ENCODE results near the gene TMEM170A.
"Not testable (repeated sequence)": the region's sequence is repeated elsewhere in the genome, so short reads cannot be mapped to it uniquely, and the experiment has no call there.

TMEM170A gene

DNA sequence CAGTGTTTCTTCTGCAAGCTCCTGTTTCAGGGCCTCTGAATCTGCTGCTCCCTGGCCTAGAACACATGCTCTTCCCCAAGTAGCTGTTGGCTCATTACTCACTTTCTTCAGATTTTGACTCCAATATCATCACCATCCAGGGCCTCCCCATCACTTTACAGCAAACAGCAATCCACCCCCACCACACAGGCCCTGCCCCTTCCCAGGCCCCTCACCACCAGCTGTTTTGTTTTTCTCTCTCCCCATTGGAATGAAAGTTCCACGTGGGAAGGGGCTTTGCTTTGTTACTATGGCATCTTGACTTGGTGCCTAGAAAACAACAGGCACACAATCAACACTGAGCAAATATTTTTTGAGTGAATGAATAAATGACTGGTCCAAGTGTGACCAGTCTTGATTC lies 4.0 kb downstream of the TMEM170A start:
- no peak overlapping the region for H3K9ac ChIP-seq (ENCODE audit: low read depth, low read length)
- no peaks in the 10 kb centered on the region for H3K36me3 ChIP-seq (ENCODE audit: control insufficient read depth, insufficient read depth, low read length)
- peaks cover 18% of the 10 kb centered on the region for H3K4me1 ChIP-seq (ENCODE audit: control insufficient read depth, insufficient read depth, low read length)
- no peaks in the 10 kb centered on the region for H3K27me3 ChIP-seq (ENCODE audit: control insufficient read depth, insufficient read depth, low read length)
- H3K9me3 ChIP-seq (ENCODE audit: control insufficient read depth, insufficient read depth, low read length): no peaks in the 10 kb centered on the region
- no peak overlapping the region for H3K4me3 ChIP-seq (ENCODE audit: low read depth, low read length)

DNA sequence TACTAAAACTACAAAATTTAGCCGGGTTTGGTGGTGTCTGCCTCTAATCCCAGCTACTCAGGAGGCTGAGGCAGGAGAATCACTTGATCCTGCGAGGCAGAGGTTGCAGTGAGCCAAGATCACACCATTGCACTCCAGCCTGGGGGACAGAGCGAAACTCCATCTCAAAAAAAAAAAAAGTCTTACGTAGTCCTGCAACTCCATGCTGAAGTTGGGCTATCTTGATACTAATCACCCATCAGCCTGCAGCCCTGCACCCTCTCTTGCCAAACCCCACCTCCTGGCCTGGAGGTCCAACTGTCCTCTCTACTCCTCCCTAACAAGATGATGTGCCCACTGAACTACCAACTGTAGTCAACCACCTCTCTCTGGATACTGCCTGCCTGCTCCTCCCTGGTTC lies 4.8 kb downstream of the TMEM170A start:
- peaks cover 18% of the 10 kb centered on the region for H3K4me1 ChIP-seq (ENCODE audit: control insufficient read depth, insufficient read depth, low read length)
- no peaks in the 10 kb centered on the region for H3K36me3 ChIP-seq (ENCODE audit: control insufficient read depth, insufficient read depth, low read length)
- H3K4me3 ChIP-seq (ENCODE audit: low read depth, low read length): no peak overlapping the region
- H3K27me3 ChIP-seq (ENCODE audit: control insufficient read depth, insufficient read depth, low read length): no peaks in the 10 kb centered on the region
- H3K9me3 ChIP-seq (ENCODE audit: control insufficient read depth, insufficient read depth, low read length): no peaks in the 10 kb centered on the region
- H3K9ac ChIP-seq (ENCODE audit: low read depth, low read length): no peak overlapping the region

DNA sequence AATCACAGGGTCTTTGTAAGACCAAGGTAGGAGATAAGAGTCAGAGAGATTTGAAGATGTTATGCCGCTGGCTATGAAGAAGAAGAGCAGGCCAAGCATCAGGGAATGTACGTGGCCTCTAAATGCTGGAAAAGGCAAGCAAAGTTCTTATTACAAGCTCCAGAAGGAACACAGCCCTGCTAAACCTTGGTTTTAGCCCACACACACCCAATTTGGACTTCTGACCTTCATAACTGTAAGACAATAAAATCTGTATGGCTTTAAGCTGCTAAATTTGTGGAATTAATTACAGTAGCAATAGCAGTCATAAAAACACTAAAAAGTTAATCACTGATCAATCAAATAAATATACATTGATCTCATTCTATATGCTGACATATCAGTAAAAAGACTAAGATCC lies 6.0 kb downstream of the TMEM170A start:
- Histone ChIP-seq H3K27me3 (ENCODE audit: control insufficient read depth, insufficient read depth, low read length) (no peaks in the 10 kb centered on the region), H3K4me1 (ENCODE audit: control insufficient read depth, insufficient read depth, low read length) (peaks cover 18% of the 10 kb centered on the region), H3K36me3 (ENCODE audit: control insufficient read depth, insufficient read depth, low read length) (no peaks in the 10 kb centered on the region)

DNA sequence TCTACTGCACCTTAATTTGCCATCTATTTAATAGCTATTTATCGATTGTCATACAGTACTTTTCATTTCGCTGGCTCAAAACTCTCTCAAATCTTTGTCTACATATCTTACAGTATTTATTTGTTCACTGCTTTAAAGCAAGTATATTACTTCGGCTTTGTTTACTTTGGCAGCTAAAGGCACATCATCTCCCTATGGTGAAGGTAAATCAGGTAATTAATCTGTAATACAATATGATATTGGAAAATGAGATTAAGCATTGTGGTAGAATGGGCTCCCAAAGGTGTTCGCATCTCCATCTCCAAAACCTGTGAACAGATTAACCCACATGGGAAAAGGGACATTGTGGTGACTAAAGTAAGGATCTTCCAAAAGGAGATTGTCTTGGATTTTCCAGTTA lies 6.5 kb downstream of the TMEM170A start:
- no peak overlapping the region for H3K9ac ChIP-seq (ENCODE audit: low read depth, low read length)
- H3K27me3 ChIP-seq (ENCODE audit: control insufficient read depth, insufficient read depth, low read length): no peaks in the 10 kb centered on the region
- no peak overlapping the region for H3K4me3 ChIP-seq (ENCODE audit: low read depth, low read length)
- H3K36me3 ChIP-seq (ENCODE audit: control insufficient read depth, insufficient read depth, low read length): no peaks in the 10 kb centered on the region
- peaks cover 18% of the 10 kb centered on the region for H3K4me1 ChIP-seq (ENCODE audit: control insufficient read depth, insufficient read depth, low read length)
- no peaks in the 10 kb centered on the region for H3K9me3 ChIP-seq (ENCODE audit: control insufficient read depth, insufficient read depth, low read length)

More for the DNA sequence above, 6.0 kb downstream of the TMEM170A start:
- no peaks in the 10 kb centered on the region for H3K9me3 ChIP-seq (ENCODE audit: control insufficient read depth, insufficient read depth, low read length)
- H3K9ac ChIP-seq (ENCODE audit: low read depth, low read length): no peak overlapping the region
- no peak overlapping the region for H3K4me3 ChIP-seq (ENCODE audit: low read depth, low read length)

DNA sequence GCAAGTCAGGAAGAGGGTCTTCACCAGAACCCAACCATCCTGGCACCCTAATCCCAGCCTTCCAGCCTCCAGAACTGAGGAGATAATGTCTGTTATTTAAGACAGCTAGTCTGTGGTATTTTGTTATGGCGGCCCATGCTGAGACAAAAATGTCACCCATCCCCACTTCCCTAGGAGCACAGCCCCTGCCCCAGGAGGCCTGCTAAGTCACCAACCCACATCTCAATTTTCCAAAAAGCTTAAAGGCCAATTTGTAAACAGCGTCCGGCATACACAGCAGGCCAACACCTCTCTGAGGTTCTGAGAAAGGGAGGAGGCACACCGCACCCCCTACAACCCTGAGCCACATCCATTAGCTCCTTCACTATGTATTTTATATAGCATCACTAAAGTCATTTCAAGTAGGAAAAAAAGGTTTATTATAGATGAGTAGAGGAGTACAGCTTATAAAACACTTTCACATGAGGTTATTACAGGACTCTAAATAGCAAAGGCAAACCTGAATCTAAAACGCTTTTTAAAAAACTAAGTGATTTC lies 6.9 kb downstream of the TMEM170A start:
- peaks cover 18% of the 10 kb centered on the region for H3K4me1 ChIP-seq (ENCODE audit: control insufficient read depth, insufficient read depth, low read length)
- H3K9me3 ChIP-seq (ENCODE audit: control insufficient read depth, insufficient read depth, low read length): no peaks in the 10 kb centered on the region
- no peaks in the 10 kb centered on the region for H3K27me3 ChIP-seq (ENCODE audit: control insufficient read depth, insufficient read depth, low read length)
- no peaks in the 10 kb centered on the region for H3K36me3 ChIP-seq (ENCODE audit: control insufficient read depth, insufficient read depth, low read length)
- no peak overlapping the region for H3K4me3 ChIP-seq (ENCODE audit: low read depth, low read length)
- H3K9ac ChIP-seq (ENCODE audit: low read depth, low read length): no peak overlapping the region

DNA sequence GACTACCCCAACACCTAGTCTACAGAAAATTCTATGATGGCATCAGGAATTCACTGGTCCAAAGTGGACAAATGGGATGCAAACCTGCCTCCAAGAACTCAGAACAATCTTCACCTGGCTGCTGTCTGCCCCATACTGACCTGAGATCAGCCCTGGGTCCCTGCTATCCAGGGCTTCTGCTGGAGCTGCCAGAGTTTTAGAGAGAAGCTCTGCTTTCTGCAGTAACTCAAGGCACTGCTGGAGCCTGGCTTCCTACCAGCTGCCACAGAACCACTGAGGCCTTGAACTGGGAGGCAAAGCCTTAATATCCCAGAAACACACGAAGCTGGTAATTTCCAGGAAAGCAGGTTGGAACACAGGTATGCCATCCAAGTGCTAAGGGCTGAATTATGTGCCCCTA lies 7.5 kb downstream of the TMEM170A start:
- H3K4me3 ChIP-seq (ENCODE audit: low read depth, low read length): no peak overlapping the region
- no peaks in the 10 kb centered on the region for H3K36me3 ChIP-seq (ENCODE audit: control insufficient read depth, insufficient read depth, low read length)
- H3K9me3 ChIP-seq (ENCODE audit: control insufficient read depth, insufficient read depth, low read length): no peaks in the 10 kb centered on the region
- H3K9ac ChIP-seq (ENCODE audit: low read depth, low read length): no peak overlapping the region
- no peaks in the 10 kb centered on the region for H3K27me3 ChIP-seq (ENCODE audit: control insufficient read depth, insufficient read depth, low read length)
- H3K4me1 ChIP-seq (ENCODE audit: control insufficient read depth, insufficient read depth, low read length): peaks cover 18% of the 10 kb centered on the region

DNA sequence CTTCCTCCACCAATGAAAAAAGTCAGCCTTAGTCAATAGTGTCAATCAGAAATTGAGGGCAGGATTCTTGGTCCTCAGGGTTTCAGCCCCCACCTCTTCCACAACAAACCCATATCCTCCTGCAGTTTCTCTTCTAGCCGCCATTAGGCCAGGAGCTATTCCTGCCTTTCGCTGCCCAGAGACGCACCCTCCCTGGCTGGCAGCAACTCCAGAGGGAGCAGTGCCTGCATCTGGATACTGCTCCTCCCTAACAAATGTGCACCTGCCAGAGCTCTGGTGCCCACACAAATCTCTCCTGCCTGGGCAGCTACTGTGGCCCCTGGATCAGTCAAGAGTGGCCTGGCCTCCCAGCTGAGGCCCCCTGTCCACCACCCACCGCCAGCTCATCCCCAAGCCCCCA lies 8.0 kb downstream of the TMEM170A start:
- H3K9ac ChIP-seq (ENCODE audit: low read depth, low read length); H3K9me3 ChIP-seq (ENCODE audit: control insufficient read depth, insufficient read depth, low read length); H3K4me3 ChIP-seq (ENCODE audit: low read depth, low read length); H3K27me3 ChIP-seq (ENCODE audit: control insufficient read depth, insufficient read depth, low read length); H3K36me3 ChIP-seq (ENCODE audit: control insufficient read depth, insufficient read depth, low read length): not testable (repeated sequence)
- peaks cover 18% of the 10 kb centered on the region for H3K4me1 ChIP-seq (ENCODE audit: control insufficient read depth, insufficient read depth, low read length)

DNA sequence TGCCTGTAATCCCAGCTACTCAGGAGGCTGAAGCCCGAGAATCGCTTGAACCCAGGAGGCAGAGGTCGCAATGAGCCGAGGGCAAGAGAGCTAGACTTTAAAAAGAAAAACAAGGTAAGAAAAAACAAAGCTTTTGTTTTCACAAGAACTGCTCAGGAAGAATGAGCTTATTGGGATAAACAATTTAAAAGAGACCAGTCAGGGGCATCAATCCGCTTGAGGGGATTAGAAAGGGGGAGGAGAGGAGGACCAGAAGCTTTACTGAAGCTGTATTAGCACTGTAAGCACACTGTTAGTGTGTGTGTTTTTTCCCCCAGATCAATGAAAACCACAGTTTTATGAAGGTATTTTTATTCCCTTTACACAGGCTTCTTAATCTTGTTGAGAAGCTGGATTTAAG lies 8.8 kb downstream of the TMEM170A start:
- no peak overlapping the region for H3K4me3 ChIP-seq (ENCODE audit: low read depth, low read length)
- no peaks in the 10 kb centered on the region for H3K36me3 ChIP-seq (ENCODE audit: control insufficient read depth, insufficient read depth, low read length)
- H3K4me1 ChIP-seq (ENCODE audit: control insufficient read depth, insufficient read depth, low read length): peaks cover 16% of the 10 kb centered on the region
- H3K27me3 ChIP-seq (ENCODE audit: control insufficient read depth, insufficient read depth, low read length): no peaks in the 10 kb centered on the region
- H3K9ac ChIP-seq (ENCODE audit: low read depth, low read length): no peak overlapping the region
- no peaks in the 10 kb centered on the region for H3K9me3 ChIP-seq (ENCODE audit: control insufficient read depth, insufficient read depth, low read length)

DNA sequence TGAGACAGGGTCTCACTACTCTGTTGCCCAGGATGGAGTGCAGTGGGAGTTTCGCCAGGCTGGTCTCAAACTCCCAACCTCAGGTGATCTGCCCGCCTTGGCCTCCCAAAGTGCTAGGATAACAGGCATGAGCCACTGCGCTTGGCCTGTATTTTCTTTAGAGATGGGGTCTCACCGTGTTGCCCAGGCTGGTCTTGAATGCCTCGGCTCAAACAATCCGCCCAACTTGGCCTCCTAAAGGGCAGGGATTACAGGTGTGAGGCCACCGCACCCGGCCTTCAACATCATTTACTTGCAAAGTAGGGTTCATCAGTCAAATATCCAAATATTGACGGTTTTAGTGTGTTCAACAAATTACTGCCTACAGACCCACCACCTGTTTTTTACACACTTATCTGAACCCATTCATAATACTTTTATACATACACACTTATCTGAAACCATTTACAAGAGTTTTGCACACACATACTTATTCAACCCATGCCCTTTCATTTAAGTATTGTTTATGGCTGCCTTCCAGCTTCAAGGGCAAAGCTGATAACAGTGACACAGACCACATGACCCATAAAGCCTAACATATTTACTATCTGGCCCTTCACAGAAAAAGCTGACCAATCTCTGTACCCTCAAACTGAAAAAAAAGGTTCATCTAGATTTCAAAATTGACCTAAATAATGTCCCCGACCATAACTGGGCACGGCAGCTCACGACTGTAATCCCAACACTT lies 11.9 kb downstream of the TMEM170A start:
- peaks cover 12% of the 10 kb centered on the region for H3K4me1 ChIP-seq (ENCODE audit: control insufficient read depth, insufficient read depth, low read length)
- H3K9ac ChIP-seq (ENCODE audit: low read depth, low read length): no peak overlapping the region
- H3K4me3 ChIP-seq (ENCODE audit: low read depth, low read length): no peak overlapping the region
- H3K36me3 ChIP-seq (ENCODE audit: control insufficient read depth, insufficient read depth, low read length): no peaks in the 10 kb centered on the region
- no peaks in the 10 kb centered on the region for H3K27me3 ChIP-seq (ENCODE audit: control insufficient read depth, insufficient read depth, low read length)
- no peaks in the 10 kb centered on the region for H3K9me3 ChIP-seq (ENCODE audit: control insufficient read depth, insufficient read depth, low read length)

DNA sequence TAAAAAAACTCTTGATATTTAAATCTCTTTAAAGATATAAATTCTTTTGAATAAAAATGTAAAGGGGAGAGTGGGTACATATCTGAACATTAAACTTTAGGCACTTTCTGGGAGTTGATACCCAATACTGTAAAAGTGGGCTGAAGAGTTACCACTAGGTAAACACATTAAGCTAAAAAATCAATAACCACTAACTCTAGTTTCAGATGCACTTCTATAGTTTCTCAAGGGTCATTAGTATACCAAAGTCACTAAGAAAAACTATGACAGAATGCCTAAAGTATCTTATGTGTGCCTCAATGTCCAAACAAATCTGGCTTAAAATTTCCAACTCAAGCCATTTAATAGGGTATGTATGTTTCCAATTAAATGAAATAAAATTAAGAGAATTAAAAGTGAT lies 18.1 kb downstream of the TMEM170A start:
- Histone ChIP-seq H3K27me3 (ENCODE audit: control insufficient read depth, insufficient read depth, low read length) (no peaks in the 10 kb centered on the region), H3K4me1 (ENCODE audit: control insufficient read depth, insufficient read depth, low read length) (no peaks in the 10 kb centered on the region), H3K36me3 (ENCODE audit: control insufficient read depth, insufficient read depth, low read length) (no peaks in the 10 kb centered on the region), H3K9ac (ENCODE audit: low read depth, low read length) (no peak overlapping the region), H3K9me3 (ENCODE audit: control insufficient read depth, insufficient read depth, low read length) (no peaks in the 10 kb centered on the region), H3K4me3 (ENCODE audit: low read depth, low read length) (no peak overlapping the region)

DNA sequence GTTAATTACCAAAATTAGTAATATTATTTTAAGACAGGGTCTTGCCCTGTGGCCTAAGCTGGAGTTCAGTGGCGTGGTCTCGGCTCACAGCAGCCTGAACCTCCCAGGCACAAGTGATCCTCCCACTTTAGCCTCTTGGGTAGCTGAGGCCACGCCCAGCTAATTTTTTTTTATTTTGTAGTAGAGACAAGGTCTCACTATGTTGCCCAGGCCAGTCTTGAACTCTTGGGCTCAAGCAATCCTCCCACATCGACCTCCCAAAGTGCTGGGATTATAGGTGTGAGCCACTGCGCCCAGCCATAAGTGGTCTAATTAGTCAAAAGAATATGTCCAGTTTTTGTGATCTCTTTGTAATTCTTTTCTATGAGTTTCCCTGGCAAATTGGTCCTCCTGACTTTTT lies 19.2 kb downstream of the TMEM170A start:
- Histone ChIP-seq H3K4me1 (ENCODE audit: control insufficient read depth, insufficient read depth, low read length) (no peaks in the 10 kb centered on the region), H3K36me3 (ENCODE audit: control insufficient read depth, insufficient read depth, low read length) (no peaks in the 10 kb centered on the region), H3K27me3 (ENCODE audit: control insufficient read depth, insufficient read depth, low read length) (no peaks in the 10 kb centered on the region)

DNA sequence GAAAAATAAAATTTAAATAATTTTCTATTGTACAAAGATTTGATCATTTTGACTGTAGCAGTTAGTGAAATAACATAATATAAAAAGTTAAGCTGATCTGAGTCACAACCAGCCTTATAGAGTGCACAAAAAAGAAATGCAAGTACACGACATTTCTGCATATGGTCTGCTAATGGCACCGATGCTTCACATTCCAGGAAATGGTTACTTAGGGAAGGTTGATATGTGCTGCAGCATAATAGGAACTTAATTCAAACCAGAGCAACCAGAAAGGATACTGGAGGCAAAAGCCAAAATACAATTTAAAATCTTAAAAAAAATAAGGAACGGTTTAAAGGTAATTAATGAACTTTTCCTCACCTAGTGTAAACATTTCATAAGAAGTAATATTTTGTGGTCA lies 21.2 kb downstream of the TMEM170A start:
- H3K9me3 ChIP-seq (ENCODE audit: control insufficient read depth, insufficient read depth, low read length): no peaks in the 10 kb centered on the region
- H3K36me3 ChIP-seq (ENCODE audit: control insufficient read depth, insufficient read depth, low read length): no peaks in the 10 kb centered on the region
- no peak overlapping the region for H3K4me3 ChIP-seq (ENCODE audit: low read depth, low read length)
- no peak overlapping the region for H3K9ac ChIP-seq (ENCODE audit: low read depth, low read length)
- H3K27me3 ChIP-seq (ENCODE audit: control insufficient read depth, insufficient read depth, low read length): no peaks in the 10 kb centered on the region
- no peaks in the 10 kb centered on the region for H3K4me1 ChIP-seq (ENCODE audit: control insufficient read depth, insufficient read depth, low read length)

More for the DNA sequence above, 19.2 kb downstream of the TMEM170A start:
- H3K4me3 ChIP-seq (ENCODE audit: low read depth, low read length): no peak overlapping the region
- no peak overlapping the region for H3K9ac ChIP-seq (ENCODE audit: low read depth, low read length)
- H3K9me3 ChIP-seq (ENCODE audit: control insufficient read depth, insufficient read depth, low read length): no peaks in the 10 kb centered on the region
